CD4-positive, alpha-beta T cell treated with Interleukin-6 at 100 ng/mL for 8 hours (primary cell): ENCODE results near the gene UXS1.

Experiments
- DNase-seq: peaks from one replicate; pipeline ENCODE4 v3.0.0-alpha.2; 2020; ENCODE audit warnings: mixed read lengths, low spot score

The UXS1 gene

GRCh38 chr2:106085181-106085940, 108.7 kb downstream of the UXS1 start:
- DNase-seq = peak; percentile 74

DNA sequence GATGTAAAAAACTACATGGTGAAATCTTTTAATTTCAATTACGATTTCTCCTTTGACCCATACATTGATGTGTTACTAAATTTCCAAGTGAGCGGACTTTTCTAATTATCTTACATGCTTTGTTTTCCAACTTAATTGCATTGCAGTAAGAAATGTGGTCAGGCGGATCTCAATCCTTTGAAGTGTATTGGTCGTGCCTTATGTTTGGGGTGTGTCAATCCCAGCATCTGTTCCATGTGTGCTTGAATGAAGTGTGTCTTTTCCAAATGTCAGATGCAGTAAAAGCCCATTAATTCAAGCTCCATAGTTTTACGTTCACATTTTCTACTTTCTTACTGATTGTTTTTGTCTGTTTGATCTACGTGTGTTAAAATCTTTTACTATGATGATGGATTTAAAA, 113.1 kb downstream of the UXS1 start:
- no peak for DNase-seq

DNA sequence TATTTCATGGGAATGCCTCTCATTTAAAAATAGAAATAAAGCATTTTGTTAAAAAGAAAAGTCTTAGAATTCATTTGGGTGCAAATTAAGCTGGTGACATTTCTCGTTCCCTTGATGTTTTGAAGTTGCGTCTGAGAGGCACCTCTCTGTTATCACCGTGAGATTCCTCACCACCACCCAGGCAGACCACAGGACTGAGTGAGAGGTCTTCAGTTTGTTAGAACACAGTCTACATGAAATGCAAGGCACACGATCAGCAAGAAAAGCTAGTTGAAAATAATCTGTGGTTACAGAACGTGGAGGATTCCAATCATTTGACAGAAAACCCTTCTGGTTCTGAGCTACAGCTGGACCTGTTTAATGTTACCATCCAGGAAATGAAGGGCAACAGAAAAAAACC, 116.0 kb downstream of the UXS1 start:
- no peak for DNase-seq

- no peak for DNase-seq
These were observed 117.2 kb downstream of the UXS1 start for GRCh38 chr2:106076941-106077340.

GRCh38 chr2:106075048-106075447, 119.1 kb downstream of the UXS1 start:
- no peak for DNase-seq

- no peak for DNase-seq
These were observed 120.3 kb downstream of the UXS1 start for GRCh38 chr2:106073678-106074406.

GRCh38 chr2:106070181-106070580, 123.9 kb downstream of the UXS1 start:
- no peak for DNase-seq

DNA sequence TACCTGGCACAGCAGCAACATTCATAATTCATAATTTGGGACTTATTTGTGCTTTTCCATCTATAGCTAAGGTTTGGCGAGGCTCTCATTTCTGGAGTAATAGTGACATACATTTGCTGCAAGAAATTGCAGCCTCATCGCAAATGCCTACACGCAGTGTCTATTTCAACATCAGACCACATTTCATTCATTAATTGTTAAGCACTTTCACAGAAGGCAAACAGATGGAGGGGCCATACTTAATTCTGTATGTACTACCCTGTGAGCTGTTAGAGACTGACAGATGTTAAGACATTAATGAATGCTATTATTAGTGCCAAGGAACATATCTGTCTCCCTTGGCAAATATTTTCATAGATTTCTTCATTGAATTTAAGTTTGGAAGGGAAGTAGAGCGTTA, 125.7 kb downstream of the UXS1 start:
- DNase-seq = no peak

GRCh38 chr2:106065983-106066820, 127.9 kb downstream of the UXS1 start:
- no peak for DNase-seq

GRCh38 chr2:106065268-106065982, 128.7 kb downstream of the UXS1 start:
- DNase-seq = peak; percentile 11

GRCh38 chr2:106063181-106063580, 130.9 kb downstream of the UXS1 start:
- no peak for DNase-seq

- DNase-seq = no peak
These were observed 131.5 kb downstream of the UXS1 start for GRCh38 chr2:106062627-106063026.

DNA sequence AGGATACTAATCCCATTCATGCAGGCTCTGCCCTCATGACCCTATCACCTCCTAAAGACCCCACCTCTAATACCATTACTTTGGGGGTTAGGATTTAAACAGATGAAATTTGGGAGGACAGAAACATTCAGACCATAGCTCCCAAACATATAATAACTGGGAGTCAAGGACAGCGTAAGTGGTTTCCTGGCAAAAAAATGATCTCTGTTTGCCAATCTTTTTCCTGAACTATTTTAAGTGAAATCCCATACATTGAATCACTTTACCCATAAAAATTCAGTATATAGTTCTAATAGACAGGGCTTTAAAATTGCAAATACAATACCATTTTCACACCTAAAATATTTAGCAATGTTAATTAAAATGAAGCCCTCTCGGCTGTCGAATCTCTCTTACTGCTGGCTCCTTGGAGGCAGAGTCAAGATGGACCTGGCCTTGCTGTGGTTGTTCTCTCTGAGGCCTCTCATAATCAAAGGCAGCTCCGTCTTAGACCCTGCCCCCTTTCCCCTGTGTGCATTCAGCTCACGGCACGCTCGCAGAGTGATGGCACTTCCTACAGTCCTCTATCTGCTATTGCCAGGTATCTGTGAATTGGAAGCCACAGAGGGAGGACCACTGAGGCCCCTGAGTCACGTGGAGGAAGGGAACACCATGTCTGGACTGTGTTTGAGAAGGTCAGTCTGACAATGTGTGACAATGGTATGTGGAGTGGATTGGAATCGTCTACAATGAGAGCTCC, 132.3 kb downstream of the UXS1 start:
- no peak for DNase-seq

- DNase-seq = no peak
These were observed 134.6 kb downstream of the UXS1 start for GRCh38 chr2:106059416-106060065.

- no peak for DNase-seq
These were observed 135.5 kb downstream of the UXS1 start for GRCh38 chr2:106058469-106059137.

DNA sequence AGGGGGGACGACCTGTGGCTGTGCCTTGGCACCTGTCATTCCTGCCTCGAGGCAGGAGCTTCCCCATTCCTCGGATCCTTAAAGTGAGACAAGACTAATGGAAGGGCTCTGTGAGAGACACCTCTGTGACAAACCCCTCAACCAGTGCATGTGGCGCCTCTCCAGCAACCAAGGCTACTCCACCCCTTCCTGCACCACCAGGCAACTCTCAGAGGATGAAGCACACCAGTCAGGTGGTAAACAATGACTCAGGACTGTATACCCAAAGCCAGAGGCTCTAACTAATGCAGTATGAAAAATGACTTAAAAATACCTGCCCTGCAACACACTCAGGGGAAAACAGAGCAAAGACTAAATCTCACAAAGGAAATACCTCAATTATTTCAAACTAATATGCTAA, 136.9 kb downstream of the UXS1 start:
- peak; percentile 83 for DNase-seq

DNA sequence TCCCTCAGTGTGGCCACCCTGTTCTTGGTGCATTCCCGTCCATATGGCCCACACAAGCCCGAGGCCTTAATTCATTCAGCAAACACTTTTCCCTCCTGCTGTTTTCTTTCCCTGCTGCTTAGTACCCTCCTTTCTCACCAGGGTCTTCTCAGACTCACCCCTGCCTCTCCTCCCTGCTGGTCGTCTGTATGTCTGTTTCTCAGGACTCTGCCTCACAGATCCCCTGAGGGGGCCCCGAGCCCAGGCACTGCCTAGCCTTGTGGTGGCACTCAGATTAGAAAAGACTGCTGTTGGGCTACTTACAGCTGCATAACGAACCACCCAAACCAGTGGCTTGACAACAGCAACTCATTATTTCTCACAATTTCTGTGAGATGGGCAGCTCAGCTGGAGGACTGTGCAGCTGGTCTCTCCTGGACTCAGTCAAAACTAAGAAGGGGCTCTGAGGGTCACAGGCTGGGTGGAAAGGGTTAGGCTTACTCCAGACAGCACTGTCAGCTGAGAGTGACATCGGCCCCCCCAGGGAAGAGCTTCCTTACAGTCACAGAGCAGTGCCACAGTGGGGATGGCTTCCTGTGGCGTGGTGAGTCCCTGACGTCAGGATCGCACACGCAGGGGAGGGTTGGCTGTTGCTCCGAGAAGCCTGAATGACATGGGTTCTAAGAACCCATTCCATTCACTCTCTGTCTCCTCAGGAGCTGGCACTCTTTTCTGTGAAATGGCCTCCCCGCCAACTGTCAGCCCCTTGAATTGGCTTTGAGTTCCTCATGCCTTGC, 139.0 kb downstream of the UXS1 start:
- DNase-seq = peak; percentile 32

- DNase-seq = no peak
These were observed 139.8 kb downstream of the UXS1 start for GRCh38 chr2:106054321-106054720.

- no peak for DNase-seq
These were observed 140.5 kb downstream of the UXS1 start for GRCh38 chr2:106053581-106053980.
